Choroid plexus epithelial cell (primary cell): ENCODE measurements around the gene MPP2.

ENCODE experiments used
- DNase-seq: peaks from one replicate; pipeline ENCODE4 v3.0.0-alpha.2; 2010; ENCODE audit warnings: low read depth
- H3K4me3 ChIP-seq: 2 replicates; pipeline ENCODE4 v1.5.1; 2011; ENCODE audit warnings: low read depth, mild to moderate bottlenecking, control low read depth, low read length, moderate library complexity
- CTCF ChIP-seq: conservative IDR thresholded peaks from 2 replicates; pipeline ENCODE4 v1.5.1; 2011; ENCODE audit warnings: low read depth, mild to moderate bottlenecking, control low read depth, inconsistent platforms, low read length, moderate library complexity

MPP2 gene

GRCh38 chr17:43950554-43950953 is 43.2 kb upstream of the MPP2 start:
- no peak overlapping the region for H3K4me3 ChIP-seq
- no peak for TF ChIP-seq CTCF

DNA sequence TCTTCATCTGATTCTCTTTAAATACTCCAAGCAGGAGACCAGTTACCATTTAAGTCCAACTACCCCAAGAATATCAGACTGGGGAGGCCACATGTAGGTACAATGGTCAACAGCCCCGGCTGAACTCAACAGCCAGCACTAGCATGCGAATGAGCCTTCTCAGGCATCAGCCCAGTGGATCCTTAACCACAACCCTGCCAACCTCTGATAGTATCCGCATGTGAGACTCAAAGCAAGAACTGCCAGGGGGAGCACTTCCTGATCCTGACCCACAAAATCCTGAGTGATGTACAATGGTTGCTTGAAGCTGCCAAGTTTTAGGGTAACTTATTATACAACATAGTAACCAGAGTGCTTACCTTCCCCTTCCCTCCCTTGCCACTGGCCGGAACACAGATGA is 42.4 kb upstream of the MPP2 start:
- H3K4me3 ChIP-seq, result no peak overlapping the region
- peak; percentile 6 for TF ChIP-seq CTCF
- DNase-seq, result no peak

More at GRCh38 chr17:43950554-43950953, 43.2 kb upstream of the MPP2 start:
- DNase-seq, result no peak

GRCh38 chr17:43946781-43947180 is 39.4 kb upstream of the MPP2 start:
- DNase-seq, result no peak
- TF ChIP-seq CTCF, result no peak
- H3K4me3 ChIP-seq, result no peak overlapping the region

DNA sequence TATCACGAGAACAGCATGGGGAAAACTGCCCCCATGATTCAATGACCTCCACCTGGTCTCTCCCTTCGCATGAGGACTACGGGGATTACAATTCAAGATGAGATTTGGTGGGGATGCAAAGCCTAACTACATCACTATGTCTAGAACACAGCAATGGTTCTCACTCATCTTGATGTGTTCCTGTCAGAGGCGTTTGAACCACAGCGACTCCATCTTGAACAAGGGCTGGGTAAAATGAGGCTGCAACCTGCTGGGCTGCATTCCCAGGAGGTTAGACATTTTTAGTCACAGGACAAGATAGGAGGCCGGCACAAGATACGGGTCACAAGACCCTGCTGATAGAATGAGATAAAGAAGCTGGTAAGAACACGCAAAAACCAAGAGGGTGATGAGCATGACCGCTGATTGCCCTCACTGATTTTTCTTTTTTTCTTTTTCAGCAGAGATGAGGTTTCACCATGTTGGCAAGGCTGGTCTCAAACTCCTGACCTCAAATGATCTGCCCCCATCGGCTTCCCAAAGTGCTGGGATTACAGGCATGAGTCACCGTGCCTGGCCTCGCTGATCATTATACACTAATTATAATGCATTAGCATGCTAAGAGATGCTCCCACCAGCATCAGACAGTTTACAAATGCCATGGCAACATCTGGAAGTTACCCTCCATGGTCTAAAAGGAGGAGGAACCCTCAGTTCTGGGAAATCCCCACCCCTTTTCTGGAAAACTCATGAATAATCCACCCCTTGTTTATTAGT is 37.9 kb upstream of the MPP2 start:
- TF ChIP-seq CTCF, result no peak
- no peak overlapping the region for H3K4me3 ChIP-seq
- no peak for DNase-seq

- DNase-seq, result no peak
- H3K4me3 ChIP-seq, result no peak within 1 kb of the TSS
- TF ChIP-seq CTCF, result no peak
These were observed 34.8 kb upstream of the MPP2 start, which contains the start of gene PPY for GRCh38 chr17:43942051-43942685. Gene PPY, minus strand, starts transcription at chr17:43942476. Its CDS starts 822 bp downstream, at chr17:43941654.

DNA sequence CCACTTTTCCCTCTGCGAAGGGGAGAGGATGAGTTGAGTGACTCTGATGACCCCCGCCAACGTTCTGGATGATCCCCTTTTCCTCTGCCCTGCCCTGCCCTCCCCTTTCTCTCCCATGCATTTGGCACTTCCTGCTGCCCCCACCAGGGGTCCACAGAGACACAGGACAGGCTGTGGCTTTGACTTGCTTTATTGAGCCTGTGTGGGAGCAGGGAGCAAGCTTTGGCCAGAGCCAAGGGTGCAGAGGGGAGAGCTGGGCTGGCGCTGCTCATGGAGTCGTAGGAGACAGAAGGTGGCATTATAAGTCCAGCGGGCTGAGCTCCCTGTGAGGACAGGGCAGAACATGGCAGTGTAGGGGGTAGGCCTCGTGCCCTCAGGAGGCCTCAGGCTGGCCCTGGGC is 33.3 kb upstream of the MPP2 start:
- DNase-seq, result peak; percentile 52
- peak; percentile 79 for TF ChIP-seq CTCF
- no peak overlapping the region for H3K4me3 ChIP-seq
